Activated naive CD4-positive, alpha-beta T cell treated with anti-CD3 and anti-CD28 coated beads, Interleukin-2, amount 50 U/mL, for 24 hours (primary cell): Measurements from ENCODE around the gene LMF1.
"Not testable (repeated sequence)": the region's sequence is repeated elsewhere in the genome, so short reads cannot be mapped to it uniquely, and the experiment has no call there.

Experiments used
- H3K27ac Mint-ChIP-seq: one replicate; pipeline ENCODE4 v1.8.0; 2021; ENCODE audit warnings: mild to moderate bottlenecking, mixed read lengths
- H3K27me3 Mint-ChIP-seq: one replicate; pipeline ENCODE4 v1.8.0; 2021; ENCODE audit warnings: mixed read lengths
- H3K36me3 Mint-ChIP-seq: one replicate; pipeline ENCODE4 v1.8.0; 2021; ENCODE audit warnings: mixed read lengths
- H3K4me1 Mint-ChIP-seq: one replicate; pipeline ENCODE4 v1.8.0; 2021; ENCODE audit warnings: mixed read lengths
- H3K4me3 Mint-ChIP-seq: one replicate; pipeline ENCODE4 v1.8.0; 2021; ENCODE audit warnings: mild to moderate bottlenecking, mixed read lengths
- H3K9me3 Mint-ChIP-seq: one replicate; pipeline ENCODE4 v1.8.0; 2021; ENCODE audit warnings: mixed read lengths

LMF1 gene

DNA sequence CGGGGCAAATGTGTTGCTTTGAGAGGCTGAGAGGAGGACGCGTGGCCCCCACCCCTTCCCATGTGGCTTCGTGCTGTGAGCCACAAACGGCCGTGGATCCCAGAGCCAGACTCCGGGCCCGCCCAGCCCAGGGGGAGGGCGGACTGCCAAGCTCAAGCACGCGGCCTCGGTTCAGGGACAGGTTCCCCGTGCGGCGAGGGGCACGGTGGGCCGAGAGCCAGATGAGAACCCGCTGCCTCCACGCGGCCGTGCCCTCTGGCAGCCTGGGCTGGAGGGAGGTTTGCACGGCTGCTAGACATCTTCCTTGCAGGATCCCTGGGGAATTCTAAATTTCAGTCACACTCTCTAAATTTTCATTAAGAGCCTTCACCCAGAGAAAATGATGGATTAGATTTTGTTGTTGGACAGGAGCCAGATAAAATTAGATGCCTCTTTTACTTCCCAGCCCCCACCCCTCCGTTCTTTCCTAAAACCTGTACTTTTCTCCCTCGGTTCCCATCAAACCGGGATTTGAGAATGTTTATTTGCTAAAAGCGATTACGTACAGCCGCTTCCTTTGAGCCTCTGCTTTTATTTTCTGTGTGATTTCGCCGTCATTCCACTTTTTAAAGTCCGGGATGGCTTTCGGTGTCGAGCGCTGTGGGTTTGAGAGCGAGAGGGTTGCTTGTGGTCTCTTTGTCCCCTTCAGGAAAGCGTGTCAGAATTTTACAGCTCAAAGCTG lies 145.3 kb downstream of the LMF1 start:
- Mint-ChIP-seq H3K4me3 (no peak overlapping the region), H3K27me3 (peaks cover 14% of the 10 kb centered on the region), H3K4me1 (no peaks in the 10 kb centered on the region), H3K9me3 (no peaks in the 10 kb centered on the region), H3K27ac (no peak overlapping the region), H3K36me3 (no peaks in the 10 kb centered on the region)

DNA sequence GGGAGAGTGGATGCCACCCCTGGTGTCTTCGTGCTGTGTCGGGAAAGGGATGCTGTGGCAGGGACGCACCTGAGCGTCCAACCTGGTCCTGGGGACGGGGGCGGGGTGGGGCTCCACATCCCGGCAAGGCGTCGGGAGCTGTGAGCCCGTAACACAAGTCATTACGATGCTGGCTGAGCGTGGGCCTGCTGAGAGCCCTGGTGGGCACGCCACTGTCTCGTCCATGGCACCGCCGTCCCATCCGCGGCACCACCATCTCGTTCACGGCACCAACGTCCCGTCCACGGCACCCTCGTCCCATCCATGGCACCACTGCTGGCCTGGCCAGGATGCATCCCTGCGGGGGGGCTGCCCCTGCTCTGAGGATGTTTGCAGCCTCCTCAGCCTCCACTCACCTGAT lies 146.2 kb downstream of the LMF1 start:
- Mint-ChIP-seq H3K9me3 (no peaks in the 10 kb centered on the region), H3K27ac (no peak overlapping the region), H3K27me3 (peaks cover 10% of the 10 kb centered on the region), H3K36me3 (no peaks in the 10 kb centered on the region), H3K4me1 (peaks cover 5% of the 10 kb centered on the region), H3K4me3 (no peak overlapping the region)

DNA sequence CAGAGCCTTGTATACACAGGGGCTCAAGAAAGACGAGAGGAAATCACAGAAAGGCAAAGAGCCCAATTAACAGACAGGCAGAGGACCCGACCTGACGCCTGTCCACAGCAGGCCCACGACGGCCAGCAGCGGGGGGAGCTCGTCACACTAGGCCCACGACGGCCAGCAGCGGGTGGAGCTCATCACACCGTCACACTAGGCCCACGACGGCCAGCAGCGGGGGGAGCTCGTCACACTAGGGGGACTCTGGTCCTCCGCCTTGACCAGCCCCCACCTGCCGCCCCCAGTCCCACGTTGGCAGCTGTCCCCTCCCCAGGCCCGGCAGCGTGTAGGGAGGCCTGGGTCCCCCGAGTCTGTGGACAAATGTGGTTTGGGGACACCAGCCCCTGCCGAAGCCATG lies 146.6 kb downstream of the LMF1 start:
- peaks cover 9% of the 10 kb centered on the region for H3K4me1 Mint-ChIP-seq
- H3K9me3 Mint-ChIP-seq = no peaks in the 10 kb centered on the region
- H3K4me3 Mint-ChIP-seq = no peak overlapping the region
- peaks cover 9% of the 10 kb centered on the region for H3K27me3 Mint-ChIP-seq
- no peak overlapping the region for H3K27ac Mint-ChIP-seq
- H3K36me3 Mint-ChIP-seq = no peaks in the 10 kb centered on the region

DNA sequence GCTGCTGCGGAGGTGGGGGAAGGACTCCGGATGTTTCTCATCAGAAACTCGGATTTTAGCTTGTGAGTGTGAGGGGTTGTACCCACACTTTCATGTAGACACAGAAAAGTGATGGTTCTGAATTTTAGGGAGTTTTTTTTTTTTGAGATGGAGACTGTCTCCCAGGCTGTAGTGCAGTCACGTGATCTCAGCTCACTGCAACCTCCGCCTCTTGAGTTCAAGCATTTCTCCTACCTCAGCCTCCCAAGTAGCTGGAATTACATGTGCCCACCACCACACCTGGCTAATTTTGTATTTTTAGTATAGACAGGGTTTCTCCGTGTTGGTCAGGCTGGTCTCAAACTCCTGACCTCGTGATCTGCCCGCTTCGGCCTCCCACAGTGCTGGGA lies 147.9 kb downstream of the LMF1 start:
- Mint-ChIP-seq H3K27me3 (peaks cover 9% of the 10 kb centered on the region), H3K9me3 (no peaks in the 10 kb centered on the region), H3K36me3 (no peaks in the 10 kb centered on the region), H3K4me3 (no peak overlapping the region), H3K27ac (no peak overlapping the region), H3K4me1 (peaks cover 9% of the 10 kb centered on the region)

DNA sequence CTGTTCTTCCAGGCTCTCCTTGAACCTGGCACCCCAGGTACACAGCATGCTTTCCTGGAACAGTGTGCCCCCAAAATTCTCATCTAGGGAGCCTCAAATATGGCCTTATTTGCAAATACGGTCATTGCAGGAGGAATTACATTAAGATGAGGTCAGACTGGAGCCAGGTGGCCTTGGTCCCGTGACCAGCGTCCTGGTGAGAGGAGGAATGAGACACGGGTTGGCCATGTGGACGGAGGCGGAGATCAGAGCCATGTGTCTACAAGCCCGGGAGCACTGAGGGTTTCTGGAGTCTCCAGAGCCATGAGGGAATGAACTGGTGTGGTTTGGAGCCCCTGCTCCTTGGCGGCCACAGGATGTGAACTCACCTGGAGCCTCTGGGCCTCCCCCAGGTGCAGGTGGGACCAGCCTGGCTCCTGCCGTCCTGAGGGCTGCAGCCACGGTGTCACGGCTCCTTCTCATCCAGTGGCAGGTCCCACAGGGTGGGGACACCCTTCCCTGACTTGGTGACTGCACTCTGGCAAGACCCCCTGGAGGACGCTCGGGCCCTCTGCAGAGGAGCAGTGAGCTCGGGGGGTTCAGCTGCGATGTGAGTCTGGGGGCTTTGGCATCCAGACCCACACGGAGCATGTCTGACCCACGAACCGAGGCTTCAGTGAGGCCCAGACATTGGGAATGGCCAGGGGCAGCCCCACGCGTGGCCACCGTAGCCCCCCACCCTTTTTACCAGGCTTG lies 148.4 kb downstream of the LMF1 start:
- Mint-ChIP-seq H3K27me3 (peaks cover 9% of the 10 kb centered on the region), H3K4me1 (peaks cover 9% of the 10 kb centered on the region), H3K9me3 (no peaks in the 10 kb centered on the region), H3K27ac (no peak overlapping the region), H3K4me3 (no peak overlapping the region), H3K36me3 (no peaks in the 10 kb centered on the region)

DNA sequence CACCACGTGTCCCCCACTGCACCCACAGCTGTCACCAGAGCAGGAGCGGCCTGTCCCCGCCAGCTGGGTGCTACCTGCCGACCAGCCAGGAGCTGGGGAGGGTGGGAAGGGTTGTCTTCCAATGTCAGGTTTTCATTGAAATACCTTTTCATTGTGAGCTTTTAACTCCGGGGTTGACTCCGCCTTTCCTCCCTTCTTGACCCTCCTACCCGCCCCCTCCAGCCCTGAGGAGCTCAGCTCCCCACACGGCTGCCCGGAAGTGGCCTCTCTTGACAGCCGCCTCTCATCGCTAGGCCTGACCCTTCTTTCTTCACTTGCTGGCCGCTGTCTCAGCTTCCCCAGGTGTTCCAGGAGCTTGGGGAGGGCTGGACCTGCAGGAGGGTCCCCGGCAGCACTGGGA lies 149.0 kb downstream of the LMF1 start:
- no peaks in the 10 kb centered on the region for H3K36me3 Mint-ChIP-seq
- no peaks in the 10 kb centered on the region for H3K9me3 Mint-ChIP-seq
- H3K4me3 Mint-ChIP-seq = no peak overlapping the region
- no peak overlapping the region for H3K27ac Mint-ChIP-seq
- peaks cover 9% of the 10 kb centered on the region for H3K27me3 Mint-ChIP-seq
- H3K4me1 Mint-ChIP-seq = peaks cover 9% of the 10 kb centered on the region

DNA sequence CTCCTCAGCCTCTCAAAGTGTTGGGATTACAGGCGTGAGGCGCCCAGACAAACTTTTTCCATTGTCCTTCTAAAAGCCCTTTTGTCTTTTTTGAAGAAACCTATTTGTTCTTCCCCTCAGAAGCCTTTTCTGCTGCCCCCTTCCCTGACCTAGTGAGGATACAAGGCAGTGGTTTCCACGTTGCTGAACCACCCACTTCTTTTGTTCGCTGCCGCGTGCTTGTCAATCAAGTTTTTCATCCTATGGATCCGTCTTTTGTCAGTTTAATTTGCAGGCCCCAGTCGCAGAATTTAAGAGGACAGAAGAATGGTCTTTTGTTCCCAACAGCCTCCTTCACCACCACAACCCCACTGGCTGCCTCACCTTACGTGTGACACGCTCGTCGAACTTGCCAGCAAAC lies 150.0 kb downstream of the LMF1 start:
- Mint-ChIP-seq H3K4me3 (no peak overlapping the region), H3K4me1 (peaks cover 9% of the 10 kb centered on the region), H3K27me3 (peaks cover 8% of the 10 kb centered on the region), H3K9me3 (no peaks in the 10 kb centered on the region), H3K36me3 (no peaks in the 10 kb centered on the region), H3K27ac (no peak overlapping the region)

DNA sequence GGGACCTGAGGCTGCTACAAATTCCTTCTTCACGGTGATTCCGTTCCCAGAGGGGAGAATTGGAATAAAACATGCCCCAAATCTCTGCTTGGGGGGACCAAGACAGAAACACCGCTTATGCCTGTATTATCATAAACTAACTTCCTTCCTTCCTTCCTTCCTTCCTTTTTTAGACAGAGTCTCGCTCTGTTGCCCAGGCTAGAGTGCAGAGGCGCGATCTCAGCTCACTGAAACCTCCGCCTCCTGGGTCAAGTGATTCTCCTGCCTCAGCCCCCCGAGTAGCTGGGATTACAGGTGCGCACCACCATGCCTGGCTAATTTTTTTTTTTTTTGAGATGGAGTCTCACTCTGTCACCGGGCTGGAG lies 150.8 kb downstream of the LMF1 start:
- not testable (repeated sequence) for H3K27ac Mint-ChIP-seq, H3K4me1 Mint-ChIP-seq, H3K4me3 Mint-ChIP-seq, H3K36me3 Mint-ChIP-seq, H3K9me3 Mint-ChIP-seq, H3K27me3 Mint-ChIP-seq

DNA sequence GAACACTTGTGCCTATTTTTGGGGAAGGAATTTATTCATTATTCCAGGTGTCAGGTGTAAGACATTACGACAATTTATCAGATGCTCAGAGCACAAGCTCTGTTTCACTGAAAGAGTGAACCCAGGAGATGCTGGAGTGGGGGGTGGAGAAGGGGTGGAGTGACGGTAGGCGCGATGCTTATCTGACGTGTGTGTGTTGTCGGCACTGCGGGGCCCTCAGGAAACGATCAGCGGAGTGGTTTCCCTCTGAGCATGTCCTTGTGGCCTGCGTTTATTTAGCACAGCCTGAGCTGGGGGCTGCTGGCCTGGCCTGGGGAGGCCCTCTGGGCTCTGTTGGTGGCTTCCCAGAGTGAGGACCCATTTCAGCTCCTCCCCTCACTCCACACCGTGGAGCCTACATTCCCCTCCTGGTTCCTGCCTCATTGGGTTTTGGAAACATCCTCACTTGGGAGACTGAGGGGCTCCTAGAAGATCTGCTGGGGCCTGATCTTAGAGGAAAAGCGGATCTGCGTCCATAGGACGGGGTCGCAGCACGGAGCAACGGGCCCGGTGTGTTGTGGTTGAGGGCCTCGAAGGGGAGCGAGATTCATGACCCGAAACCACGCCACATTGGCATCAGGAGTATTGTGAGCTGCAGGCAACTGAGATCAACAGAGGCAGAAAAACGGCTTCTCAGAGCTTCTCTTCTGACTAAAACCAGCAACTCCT lies 151.3 kb downstream of the LMF1 start:
- peaks cover 10% of the 10 kb centered on the region for H3K27me3 Mint-ChIP-seq
- peaks cover 9% of the 10 kb centered on the region for H3K4me1 Mint-ChIP-seq
- no peak overlapping the region for H3K4me3 Mint-ChIP-seq
- no peak overlapping the region for H3K27ac Mint-ChIP-seq
- no peaks in the 10 kb centered on the region for H3K36me3 Mint-ChIP-seq
- H3K9me3 Mint-ChIP-seq = no peaks in the 10 kb centered on the region

DNA sequence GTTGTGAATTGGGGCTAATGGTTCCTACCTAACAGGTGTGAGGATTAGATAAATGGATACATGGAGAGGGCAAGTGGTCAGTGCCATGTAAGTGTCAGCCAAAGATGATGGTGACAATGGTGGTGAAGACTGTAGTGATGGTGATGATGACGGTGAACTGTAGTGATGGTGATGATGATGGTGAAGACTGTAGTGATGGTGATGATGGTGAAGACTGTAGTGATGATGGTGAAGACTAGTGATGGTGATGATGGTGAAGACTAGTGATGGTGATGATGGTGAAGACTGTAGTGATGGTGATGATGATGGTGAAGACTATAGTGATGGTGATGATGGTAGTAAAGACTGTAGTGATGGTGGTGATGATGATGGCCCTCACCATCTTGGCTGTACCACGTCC lies 152.2 kb downstream of the LMF1 start:
- Mint-ChIP-seq H3K9me3 (no peaks in the 10 kb centered on the region), H3K36me3 (no peaks in the 10 kb centered on the region), H3K4me1 (peaks cover 12% of the 10 kb centered on the region), H3K4me3 (no peak overlapping the region), H3K27ac (no peak overlapping the region), H3K27me3 (peaks cover 11% of the 10 kb centered on the region)

DNA sequence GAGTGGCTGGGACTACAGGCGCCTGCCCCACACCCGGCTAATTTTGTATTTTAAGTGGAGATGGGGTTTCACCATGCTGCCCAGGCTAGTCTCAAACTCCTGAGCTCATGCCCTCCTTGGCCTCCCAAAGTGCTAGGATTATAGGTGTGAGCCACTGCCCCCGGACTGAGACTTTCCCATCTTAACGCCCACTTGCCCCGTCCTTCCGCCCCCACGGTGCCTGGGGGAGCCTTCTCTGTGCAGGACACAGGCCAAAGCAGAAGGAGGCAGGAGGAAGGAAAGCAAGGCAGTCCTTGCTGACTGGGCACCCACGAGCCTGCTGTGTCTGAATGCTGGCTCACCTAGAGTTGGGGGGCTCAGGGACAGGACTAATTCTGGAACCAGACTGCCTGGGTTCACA lies 152.7 kb downstream of the LMF1 start:
- H3K27me3 Mint-ChIP-seq = peaks cover 11% of the 10 kb centered on the region
- peaks cover 12% of the 10 kb centered on the region for H3K4me1 Mint-ChIP-seq
- no peaks in the 10 kb centered on the region for H3K36me3 Mint-ChIP-seq
- no peak overlapping the region for H3K4me3 Mint-ChIP-seq
- no peak overlapping the region for H3K27ac Mint-ChIP-seq
- no peaks in the 10 kb centered on the region for H3K9me3 Mint-ChIP-seq

DNA sequence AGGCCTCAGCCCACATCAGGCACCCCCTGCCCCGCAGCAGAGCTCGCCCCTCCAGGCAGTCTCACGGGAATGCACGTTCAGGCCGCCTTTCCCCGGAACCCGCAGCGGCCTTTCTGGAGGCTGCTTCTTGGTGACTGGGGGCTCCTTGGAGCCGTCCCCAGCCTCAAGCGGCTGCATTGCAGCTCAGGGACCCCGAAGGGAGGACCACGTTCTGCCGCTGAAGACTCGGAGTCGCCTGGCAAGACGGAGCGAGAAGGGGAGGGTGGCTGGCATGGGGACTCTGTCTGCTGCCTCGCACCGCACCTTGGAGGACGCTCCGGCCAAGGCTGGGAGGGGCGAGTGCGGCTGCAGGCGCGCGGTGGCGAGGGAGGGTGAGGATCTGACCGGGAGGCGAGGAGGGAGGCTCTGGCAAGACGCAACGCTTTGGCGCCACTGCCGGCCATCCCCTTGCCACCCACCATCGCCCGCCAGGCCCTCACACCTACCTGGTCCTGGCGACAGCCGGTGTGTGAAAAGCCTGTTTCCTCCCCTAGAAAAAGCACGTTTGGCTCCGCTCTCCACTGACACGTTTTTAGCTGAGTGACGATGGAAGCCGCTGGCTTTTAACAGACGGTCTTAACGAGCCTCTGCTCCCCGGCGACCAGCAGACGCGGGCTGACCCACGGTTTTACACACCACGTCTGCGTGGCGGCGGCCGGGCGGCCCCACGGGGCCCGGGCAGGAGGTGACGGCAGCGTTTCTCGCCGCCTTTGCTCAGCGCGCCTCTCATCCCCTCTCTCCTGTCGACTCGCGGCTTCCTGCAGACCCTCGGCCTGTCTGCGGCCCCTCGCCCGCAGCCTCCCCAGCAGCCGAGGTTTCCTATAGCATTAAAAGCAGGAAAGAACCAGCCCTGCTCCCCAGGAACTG lies 153.5 kb downstream of the LMF1 start:
- peaks cover 15% of the 10 kb centered on the region for H3K4me1 Mint-ChIP-seq
- H3K27me3 Mint-ChIP-seq = peaks cover 15% of the 10 kb centered on the region
- H3K27ac Mint-ChIP-seq = no peak overlapping the region
- no peaks in the 10 kb centered on the region for H3K9me3 Mint-ChIP-seq
- no peaks in the 10 kb centered on the region for H3K36me3 Mint-ChIP-seq
- H3K4me3 Mint-ChIP-seq = no peak overlapping the region

DNA sequence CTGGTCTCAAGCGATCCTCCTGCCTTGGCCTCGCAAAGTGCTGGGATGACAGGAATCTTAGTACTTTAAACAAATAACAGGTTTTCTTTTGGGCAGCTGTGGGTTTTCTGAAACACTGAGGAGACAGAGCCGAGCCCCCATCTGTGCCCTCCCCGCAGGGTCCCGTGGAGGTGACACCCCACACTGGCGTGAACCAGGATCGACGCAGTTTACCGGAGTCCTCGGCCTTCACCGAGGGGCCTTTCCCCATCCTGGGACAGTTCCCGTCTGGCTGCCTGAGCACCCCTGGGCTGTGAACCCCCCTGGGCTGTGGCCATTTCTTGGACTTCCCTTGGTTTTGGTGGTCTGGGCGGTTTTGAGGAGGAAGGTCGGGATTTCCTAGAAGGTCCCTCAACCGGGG lies 154.9 kb downstream of the LMF1 start:
- Mint-ChIP-seq H3K27me3 (peaks cover 10% of the 10 kb centered on the region), H3K4me3 (no peak overlapping the region), H3K9me3 (no peaks in the 10 kb centered on the region), H3K4me1 (peaks cover 15% of the 10 kb centered on the region), H3K36me3 (no peaks in the 10 kb centered on the region), H3K27ac (no peak overlapping the region)

DNA sequence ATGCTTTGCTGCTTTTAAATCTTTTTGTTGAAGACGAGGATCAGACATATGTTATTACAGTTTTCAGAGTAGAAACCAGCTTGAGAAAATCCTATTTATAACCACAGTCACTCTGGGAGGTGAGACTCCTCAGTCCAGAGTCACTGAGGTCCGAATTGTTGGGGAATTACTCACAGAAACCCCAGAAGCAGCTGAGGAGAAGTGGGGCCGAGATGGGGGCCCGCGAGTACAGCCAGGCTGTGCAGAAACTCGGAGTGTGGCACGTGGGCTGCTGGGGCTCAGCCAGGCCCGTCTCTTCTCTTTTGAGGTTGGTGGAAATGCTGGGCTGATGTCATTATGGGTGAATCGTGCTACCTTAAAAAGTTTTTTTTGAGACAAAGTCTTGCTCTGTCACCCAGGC lies 155.8 kb downstream of the LMF1 start:
- Mint-ChIP-seq H3K27me3 (peaks cover 9% of the 10 kb centered on the region), H3K4me1 (peaks cover 13% of the 10 kb centered on the region), H3K27ac (no peak overlapping the region), H3K4me3 (no peak overlapping the region), H3K9me3 (no peaks in the 10 kb centered on the region), H3K36me3 (no peaks in the 10 kb centered on the region)

DNA sequence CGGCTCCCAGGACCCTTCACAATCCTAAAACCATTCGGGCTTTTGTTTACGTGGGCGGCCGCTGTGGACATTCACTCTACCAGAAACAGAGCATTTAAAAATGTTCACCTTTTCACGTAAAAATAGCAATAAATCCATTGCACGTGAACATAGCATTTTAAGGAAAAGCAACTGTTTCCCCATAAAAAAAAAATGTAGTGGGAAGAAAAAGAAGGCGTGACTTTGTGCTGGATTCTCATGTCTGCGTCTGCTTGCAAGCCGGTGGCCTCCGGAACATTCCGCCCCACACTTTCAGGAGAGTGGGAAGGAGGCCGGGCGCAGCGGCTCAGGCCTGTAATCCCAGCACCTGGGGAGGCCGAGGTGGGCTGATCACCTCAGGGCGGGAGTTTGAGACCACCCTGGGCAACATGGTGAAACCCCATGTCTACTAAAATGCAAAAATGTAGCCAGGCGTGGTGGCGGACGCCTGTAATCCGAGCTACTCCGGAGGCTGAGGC lies 156.8 kb downstream of the LMF1 start:
- H3K4me1 Mint-ChIP-seq = peaks cover 10% of the 10 kb centered on the region
- H3K27me3 Mint-ChIP-seq = peaks cover 9% of the 10 kb centered on the region
- no peak overlapping the region for H3K27ac Mint-ChIP-seq
- no peaks in the 10 kb centered on the region for H3K36me3 Mint-ChIP-seq
- no peaks in the 10 kb centered on the region for H3K9me3 Mint-ChIP-seq
- no peak overlapping the region for H3K4me3 Mint-ChIP-seq
